Breast epithelium (tissue), 4 donors: Measurements from ENCODE around the gene NAV1. TPM values are rescaled to one million over a fixed set of nuclear protein-coding genes. Genes with fewer than 3 reads are reported as not detected.

Source experiments
- DNase-seq, 2 donors: peaks; one replicate each; pipeline ENCODE4 v3.0.0-alpha.2; 2019; ENCODE audit warnings: low spot score in 2 of 2
- H3K27ac ChIP-seq, 2 donors: fragments of 200-600 bp; sonication (generic) in 1 of 2; one replicate each; pipeline ENCODE4 v1.5.1; 2016 to 2019; ENCODE audit warnings: mild to moderate bottlenecking in 1 of 2
- H3K27me3 ChIP-seq, 2 donors: fragments of 200-600 bp; sonication (generic) in 1 of 2; one replicate each; pipeline versions ENCODE4 v1.5.1 to v1.6.0; 2017 to 2019; ENCODE audit warnings: control low read depth in 1 of 2, mild to moderate bottlenecking in 1 of 2
- H3K36me3 ChIP-seq: fragments of 200-600 bp; one replicate; pipeline ENCODE4 v1.5.1; 2019
- H3K4me1 ChIP-seq, 2 donors: fragments of 200-600 bp; sonication (generic); one replicate each; pipeline ENCODE4 v1.5.1; 2016 to 2019; ENCODE audit warnings: control low read depth in 1 of 2
- H3K4me3 ChIP-seq, 3 donors: fragments of 200-600 bp; sonication (generic); 1 replicate in 2 of 3; 2 replicates in 1 of 3; pipeline ENCODE4 v1.5.1; 2016 to 2019; ENCODE audit warnings: mild to moderate bottlenecking in 3 of 3, moderate library complexity in 2 of 3
- H3K9me3 ChIP-seq, 2 donors: fragments of 200-600 bp; sonication (generic) in 1 of 2; one replicate each; pipeline ENCODE4 v1.5.1; 2016 to 2019; ENCODE audit warnings: control low read depth in 1 of 2
- POLR2A ChIP-seq: fragments of 450-650 bp; IDR thresholded peaks from one replicate; pipeline ENCODE4 v1.6.1; 2016; ENCODE audit warnings: antibody characterized with exemption, mild to moderate bottlenecking, moderate library complexity
- POLR2AphosphoS5 ChIP-seq, 3 donors: sonication (generic); formaldehyde crosslinking; IDR thresholded peaks; one replicate each; pipeline ENCODE4 v1.6.1; 2017; ENCODE audit warnings: antibody characterized with exemption in 3 of 3
- intact Hi-C: fragments of 100-400 bp; cut with DNase I; formaldehyde crosslinking; loops from one replicate; pipeline ENCODE4 v1.15.1; 2023; ENCODE audit warnings: low total_unique reads
- total RNA-seq, 3 donors: library from RNA; depleted of rRNA; stranded (reverse); fragments of >200 nt; gene quantifications; one replicate each; pipeline ENCODE4 v1.1.0, GENCODE V29; 2016
- TF ChIP-seq, protein P1 (sequence below), 3 donors: fragments of 450-650 bp; IDR thresholded peaks; one replicate each; pipeline ENCODE4 v1.5.1; 2016 to 2017; ENCODE audit warnings: antibody characterized with exemption in 3 of 3, mild to moderate bottlenecking in 3 of 3, moderate library complexity in 3 of 3

The NAV1 gene
- total RNA-seq, 3 donors from 2014 or later = 11.3 to 31.5 (median 22.7) TPM

DNA sequence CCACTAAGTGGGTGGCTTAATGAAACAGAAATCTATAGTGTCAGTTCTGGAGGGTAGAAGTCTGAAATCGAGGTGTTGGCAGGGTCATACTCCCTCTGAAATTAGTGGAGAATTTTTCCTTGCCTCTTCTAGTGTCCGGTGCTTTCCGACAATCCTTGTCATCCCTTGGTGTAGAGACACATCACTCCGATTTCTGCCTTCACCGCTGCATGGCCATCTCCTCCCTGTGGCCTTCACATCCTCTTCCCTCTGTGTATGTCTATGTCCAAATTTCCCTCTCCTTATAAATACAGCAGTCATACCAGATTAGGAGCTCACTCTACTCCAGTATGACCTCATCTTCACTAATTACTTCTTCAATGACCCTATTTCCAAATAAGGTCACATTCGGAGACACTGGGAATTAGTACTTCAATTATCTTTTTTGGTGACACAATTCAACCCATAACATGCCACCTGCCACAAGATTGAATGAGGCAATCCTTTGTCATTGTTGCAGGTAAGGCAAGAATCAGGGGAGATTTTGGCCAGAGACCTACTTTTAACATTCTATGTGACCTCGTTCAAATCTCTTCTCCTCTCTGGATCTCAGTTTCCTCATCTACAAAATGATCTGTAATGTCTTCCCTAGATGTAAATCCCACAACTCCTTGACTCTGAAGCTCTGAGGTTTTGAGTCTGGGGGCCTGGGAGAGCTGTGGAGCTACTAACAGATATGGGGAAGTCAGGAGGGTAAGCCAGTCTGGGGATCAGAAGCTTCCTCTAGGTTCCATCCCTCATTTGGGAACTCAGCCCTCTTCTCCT is 16.1 kb downstream of the NAV1 start:
- intact Hi-C loops = loop anchor here (5.0 kb wide), 1 partner anchor 237 kb away; no protein-coding TSS in a partner anchor
- Histone ChIP-seq H3K36me3 (no peaks in the 10 kb centered on the region), H3K27me3 (no peaks in the 10 kb centered on the region), H3K4me1 (peaks cover 0 to 3% of the 10 kb centered on the region in 2 donors), H3K9me3 (no peaks in the 10 kb centered on the region), H3K4me3 (no peak overlapping the region), H3K27ac (peak overlapping the region in 1 of 2 donors; percentile 66)
- no peak for TF ChIP-seq POLR2A
- no peak for TF ChIP-seq POLR2AphosphoS5 (IDR thresholded peaks at IDR 0.05)
- TF ChIP-seq, protein P1, sequence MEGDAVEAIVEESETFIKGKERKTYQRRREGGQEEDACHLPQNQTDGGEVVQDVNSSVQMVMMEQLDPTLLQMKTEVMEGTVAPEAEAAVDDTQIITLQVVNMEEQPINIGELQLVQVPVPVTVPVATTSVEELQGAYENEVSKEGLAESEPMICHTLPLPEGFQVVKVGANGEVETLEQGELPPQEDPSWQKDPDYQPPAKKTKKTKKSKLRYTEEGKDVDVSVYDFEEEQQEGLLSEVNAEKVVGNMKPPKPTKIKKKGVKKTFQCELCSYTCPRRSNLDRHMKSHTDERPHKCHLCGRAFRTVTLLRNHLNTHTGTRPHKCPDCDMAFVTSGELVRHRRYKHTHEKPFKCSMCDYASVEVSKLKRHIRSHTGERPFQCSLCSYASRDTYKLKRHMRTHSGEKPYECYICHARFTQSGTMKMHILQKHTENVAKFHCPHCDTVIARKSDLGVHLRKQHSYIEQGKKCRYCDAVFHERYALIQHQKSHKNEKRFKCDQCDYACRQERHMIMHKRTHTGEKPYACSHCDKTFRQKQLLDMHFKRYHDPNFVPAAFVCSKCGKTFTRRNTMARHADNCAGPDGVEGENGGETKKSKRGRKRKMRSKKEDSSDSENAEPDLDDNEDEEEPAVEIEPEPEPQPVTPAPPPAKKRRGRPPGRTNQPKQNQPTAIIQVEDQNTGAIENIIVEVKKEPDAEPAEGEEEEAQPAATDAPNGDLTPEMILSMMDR (IDR thresholded peaks at IDR 0.05) = no peak
- DNase-seq = no peak

DNA sequence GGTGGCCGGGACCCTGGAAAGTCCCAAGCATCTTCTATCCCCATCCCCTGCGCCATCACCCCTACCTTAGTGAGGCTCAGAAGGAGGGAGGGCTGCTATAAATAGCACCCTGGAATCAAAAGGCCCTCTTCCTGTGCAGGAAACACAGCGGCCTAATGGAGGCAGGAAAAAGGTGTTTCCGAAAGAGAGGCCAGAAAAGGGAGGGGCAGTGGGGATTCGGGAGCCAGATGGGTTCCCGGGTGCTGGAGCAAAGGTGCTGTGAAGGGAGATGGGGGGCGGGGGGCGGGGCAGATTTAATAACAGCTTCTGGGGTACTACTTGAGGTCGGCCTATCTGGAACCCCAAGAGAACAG is 16.6 kb downstream of the NAV1 start:
- TF ChIP-seq, protein P1 (IDR thresholded peaks at IDR 0.05) = no peak
- peak in 1 of 3 donors; percentile 68 for TF ChIP-seq POLR2AphosphoS5 (IDR thresholded peaks at IDR 0.05)
- no peak for DNase-seq
- no peak overlapping the region for H3K4me3 ChIP-seq
- no peaks in the 10 kb centered on the region for H3K36me3 ChIP-seq
- H3K27me3 ChIP-seq = no peaks in the 10 kb centered on the region
- H3K4me1 ChIP-seq = peaks cover 0 to 3% of the 10 kb centered on the region in 2 donors
- H3K9me3 ChIP-seq = no peaks in the 10 kb centered on the region
- intact Hi-C loops = loop anchor here (5.0 kb wide), 1 partner anchor 237 kb away; no protein-coding TSS in a partner anchor
- peak overlapping the region in 1 of 2 donors; percentile 48 for H3K27ac ChIP-seq

DNA sequence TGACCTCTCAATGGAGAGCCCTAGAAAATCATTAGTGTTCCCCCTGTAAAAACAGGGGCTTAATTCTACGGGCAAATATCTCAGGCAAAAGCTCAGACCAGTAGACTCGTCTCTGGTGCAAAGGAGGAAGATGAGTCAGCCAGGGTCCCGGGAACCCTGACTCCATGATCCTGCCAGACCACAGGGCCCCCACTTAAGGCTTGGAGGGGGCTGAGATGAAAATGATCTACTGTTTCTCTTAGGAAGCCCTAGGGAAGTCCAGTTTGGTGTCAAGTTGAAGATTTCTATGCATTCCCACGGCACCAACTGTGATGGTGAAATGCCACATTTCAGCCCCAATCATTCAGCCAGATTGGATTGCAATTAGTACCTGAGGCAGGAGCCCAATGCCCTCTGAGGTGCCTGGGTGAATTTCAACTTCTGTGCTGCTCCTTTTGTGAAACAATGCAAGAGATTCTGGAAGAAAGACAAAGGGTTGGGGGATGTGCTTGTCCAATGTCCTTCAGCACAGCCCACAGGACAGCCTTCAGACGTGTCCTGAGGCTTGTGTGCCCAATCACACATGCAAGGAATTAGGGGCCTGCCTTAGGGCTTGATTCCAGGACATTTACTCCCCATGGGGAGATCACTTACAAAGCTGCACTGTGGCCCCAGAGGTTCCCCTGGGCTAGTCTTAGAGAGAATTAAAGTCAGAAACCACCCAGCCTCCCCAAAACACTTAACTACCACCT is 18.1 kb downstream of the NAV1 start:
- no peak overlapping the region for H3K4me3 ChIP-seq
- intact Hi-C loops = loop anchor here (5.0 kb wide), 1 partner anchor 235 kb away; no protein-coding TSS in a partner anchor
- peaks cover 0 to 3% of the 10 kb centered on the region in 2 donors for H3K4me1 ChIP-seq
- H3K36me3 ChIP-seq = no peaks in the 10 kb centered on the region
- TF ChIP-seq POLR2A (no peak), POLR2AphosphoS5 (IDR thresholded peaks at IDR 0.05) (no peak)
- TF ChIP-seq, protein P1 (IDR thresholded peaks at IDR 0.05) = no peak
- peak overlapping the region in 1 of 2 donors; percentile 58 for H3K27ac ChIP-seq
- DNase-seq = no peak
- no peaks in the 10 kb centered on the region for H3K27me3 ChIP-seq
- no peaks in the 10 kb centered on the region for H3K9me3 ChIP-seq

DNA sequence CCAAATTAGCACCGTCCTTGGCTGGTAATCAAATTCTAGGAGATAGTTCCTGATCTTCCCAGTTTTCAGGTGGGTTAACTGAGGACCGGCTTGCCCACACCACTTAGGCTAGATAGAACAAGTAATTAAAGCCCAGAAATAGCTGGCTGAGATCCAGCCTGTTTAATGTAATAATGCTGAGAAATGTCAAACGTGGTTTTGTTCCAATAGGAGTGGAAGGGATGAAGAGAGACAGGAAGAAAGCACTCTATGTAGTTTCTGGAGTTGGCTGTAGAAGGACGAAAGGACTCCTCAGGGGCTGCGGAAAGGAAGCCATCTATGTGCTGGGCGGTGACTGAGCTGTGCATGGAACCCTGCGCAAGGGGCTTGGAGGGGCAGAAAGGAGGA is 18.6 kb downstream of the NAV1 start:
- DNase-seq = no peak

More for the DNA sequence above, 18.6 kb downstream of the NAV1 start:
- Histone ChIP-seq H3K4me3 (no peak overlapping the region), H3K27me3 (no peaks in the 10 kb centered on the region), H3K27ac (peak overlapping the region in 1 of 2 donors; percentile 58), H3K36me3 (no peaks in the 10 kb centered on the region), H3K4me1 (peaks cover 0 to 7% of the 10 kb centered on the region in 2 donors), H3K9me3 (no peaks in the 10 kb centered on the region)
- intact Hi-C loops = loop anchor here (5.0 kb wide), 1 partner anchor 235 kb away; no protein-coding TSS in a partner anchor
- no peak for TF ChIP-seq POLR2AphosphoS5 (IDR thresholded peaks at IDR 0.05)
- TF ChIP-seq POLR2A = no peak
- TF ChIP-seq, protein P1 (IDR thresholded peaks at IDR 0.05) = no peak
